Measurements from ENCODE around the gene AKT2. TPM values are rescaled to one million over a fixed set of nuclear protein-coding genes. Genes with fewer than 3 reads are reported as not detected.

The AKT2 gene
- total and polyA plus RNA-seq, 9 donors, result 120 to 223 (median 175) TPM

GRCh38 chr19:40239415-40240226 lies 45.5 kb downstream of the AKT2 start:
- peaks cover 76% of the 10 kb centered on the region for H3K36me3 ChIP-seq (ENCODE audit: control insufficient read depth, insufficient read depth, low read length)

GRCh38 chr19:40238775-40239174 lies 46.4 kb downstream of the AKT2 start:
- no peak overlapping the region for H3K27ac ChIP-seq (ENCODE audit: low read length)
- H3K4me3 ChIP-seq (ENCODE audit: low read length), result no peak overlapping the region
- DNase-seq, result no peak
- H3K4me1 ChIP-seq (ENCODE audit: control insufficient read depth, insufficient read depth, low read length), result peaks cover 3% of the 10 kb centered on the region
- peaks cover 84% of the 10 kb centered on the region for H3K36me3 ChIP-seq (ENCODE audit: control insufficient read depth, insufficient read depth, low read length)
- no peaks in the 10 kb centered on the region for H3K9me3 ChIP-seq (replicated peaks; ENCODE audit: control insufficient read depth, low read depth, low read length)
- H3K27me3 ChIP-seq (ENCODE audit: control insufficient read depth, insufficient read depth, low read length), result no peaks in the 10 kb centered on the region
- WGBS (ENCODE audit: insufficient coverage), result 100% methylated on average over 2 of the region's 9 CpGs

More at GRCh38 chr19:40239415-40240226, 45.5 kb downstream of the AKT2 start:
- DNase-seq, result no peak
- Histone ChIP-seq H3K4me3 (ENCODE audit: low read length) (no peak overlapping the region), H3K4me1 (ENCODE audit: control insufficient read depth, insufficient read depth, low read length) (peaks cover 3% of the 10 kb centered on the region), H3K27ac (ENCODE audit: low read length) (no peak overlapping the region), H3K27me3 (ENCODE audit: control insufficient read depth, insufficient read depth, low read length) (no peaks in the 10 kb centered on the region), H3K9me3 (replicated peaks; ENCODE audit: control insufficient read depth, low read depth, low read length) (no peaks in the 10 kb centered on the region)
- 86% methylated on average over 10 of the region's 12 CpGs for WGBS (ENCODE audit: insufficient coverage)

GRCh38 chr19:40237791-40238190 lies 47.4 kb downstream of the AKT2 start:
- 96% methylated on average over 13 of the region's 14 CpGs for WGBS (ENCODE audit: insufficient coverage)
- Histone ChIP-seq H3K4me1 (ENCODE audit: control insufficient read depth, insufficient read depth, low read length) (peaks cover 3% of the 10 kb centered on the region), H3K36me3 (ENCODE audit: control insufficient read depth, insufficient read depth, low read length) (peaks cover 94% of the 10 kb centered on the region), H3K9me3 (replicated peaks; ENCODE audit: control insufficient read depth, low read depth, low read length) (no peaks in the 10 kb centered on the region), H3K27ac (ENCODE audit: low read length) (no peak overlapping the region), H3K27me3 (ENCODE audit: control insufficient read depth, insufficient read depth, low read length) (no peaks in the 10 kb centered on the region), H3K4me3 (ENCODE audit: low read length) (no peak overlapping the region)
- no peak for DNase-seq

GRCh38 chr19:40236366-40236765 lies 48.8 kb downstream of the AKT2 start:
- DNase-seq, result no peak
- Histone ChIP-seq H3K9me3 (replicated peaks; ENCODE audit: control insufficient read depth, low read depth, low read length) (no peaks in the 10 kb centered on the region), H3K27me3 (ENCODE audit: control insufficient read depth, insufficient read depth, low read length) (no peaks in the 10 kb centered on the region), H3K4me1 (ENCODE audit: control insufficient read depth, insufficient read depth, low read length) (peaks cover 12% of the 10 kb centered on the region), H3K27ac (ENCODE audit: low read length) (no peak overlapping the region), H3K4me3 (ENCODE audit: low read length) (no peak overlapping the region), H3K36me3 (ENCODE audit: control insufficient read depth, insufficient read depth, low read length) (peaks cover 82% of the 10 kb centered on the region)
- WGBS (ENCODE audit: insufficient coverage), result 93% methylated on average over 2 of the region's 6 CpGs

- no peaks in the 10 kb centered on the region for H3K27me3 ChIP-seq (ENCODE audit: control insufficient read depth, insufficient read depth, low read length)
- H3K36me3 ChIP-seq (ENCODE audit: control insufficient read depth, insufficient read depth, low read length), result peaks cover 79% of the 10 kb centered on the region
- no peak overlapping the region for H3K27ac ChIP-seq (ENCODE audit: low read length)
- H3K4me1 ChIP-seq (ENCODE audit: control insufficient read depth, insufficient read depth, low read length), result peaks cover 13% of the 10 kb centered on the region
- no peak overlapping the region for H3K4me3 ChIP-seq (ENCODE audit: low read length)
- DNase-seq, result no peak
- 95% methylated on average over 7 of the region's 9 CpGs for WGBS (ENCODE audit: insufficient coverage)
- H3K9me3 ChIP-seq (replicated peaks; ENCODE audit: control insufficient read depth, low read depth, low read length), result no peaks in the 10 kb centered on the region
Observed at GRCh38 chr19:40236026-40236355, 49.2 kb downstream of the AKT2 start.

- Histone ChIP-seq H3K27me3 (ENCODE audit: control insufficient read depth, insufficient read depth, low read length) (no peaks in the 10 kb centered on the region), H3K36me3 (ENCODE audit: control insufficient read depth, insufficient read depth, low read length) (peaks cover 75% of the 10 kb centered on the region), H3K27ac (ENCODE audit: low read length) (no peak overlapping the region), H3K4me3 (ENCODE audit: low read length) (no peak overlapping the region), H3K9me3 (replicated peaks; ENCODE audit: control insufficient read depth, low read depth, low read length) (no peaks in the 10 kb centered on the region), H3K4me1 (ENCODE audit: control insufficient read depth, insufficient read depth, low read length) (peaks cover 13% of the 10 kb centered on the region)
- DNase-seq, result no peak
- 84% methylated on average over 20 of the region's 30 CpGs for WGBS (ENCODE audit: insufficient coverage)
Observed at GRCh38 chr19:40235238-40236025, 49.7 kb downstream of the AKT2 start.

GRCh38 chr19:40234429-40235237 lies 50.5 kb downstream of the AKT2 start:
- no peaks in the 10 kb centered on the region for H3K27me3 ChIP-seq (ENCODE audit: control insufficient read depth, insufficient read depth, low read length)
- peaks cover 13% of the 10 kb centered on the region for H3K4me1 ChIP-seq (ENCODE audit: control insufficient read depth, insufficient read depth, low read length)
- no peak overlapping the region for H3K27ac ChIP-seq (ENCODE audit: low read length)
- H3K36me3 ChIP-seq (ENCODE audit: control insufficient read depth, insufficient read depth, low read length), result peaks cover 67% of the 10 kb centered on the region
- 76% methylated on average over 18 of the region's 22 CpGs for WGBS (ENCODE audit: insufficient coverage)
- no peak overlapping the region for H3K4me3 ChIP-seq (ENCODE audit: low read length)
- no peaks in the 10 kb centered on the region for H3K9me3 ChIP-seq (replicated peaks; ENCODE audit: control insufficient read depth, low read depth, low read length)
- DNase-seq, result no peak

- Histone ChIP-seq H3K27ac (ENCODE audit: low read length) (no peak overlapping the region), H3K9me3 (replicated peaks; ENCODE audit: control insufficient read depth, low read depth, low read length) (no peaks in the 10 kb centered on the region), H3K27me3 (ENCODE audit: control insufficient read depth, insufficient read depth, low read length) (no peaks in the 10 kb centered on the region), H3K4me1 (ENCODE audit: control insufficient read depth, insufficient read depth, low read length) (peaks cover 13% of the 10 kb centered on the region), H3K36me3 (ENCODE audit: control insufficient read depth, insufficient read depth, low read length) (peaks cover 59% of the 10 kb centered on the region), H3K4me3 (ENCODE audit: low read length) (no peak overlapping the region)
- WGBS (ENCODE audit: insufficient coverage), result 86% methylated on average over 20 of the region's 20 CpGs
- DNase-seq, result no peak
Observed at GRCh38 chr19:40233811-40234389, 51.2 kb downstream of the AKT2 start.

GRCh38 chr19:40232949-40233810 lies 52.0 kb downstream of the AKT2 start:
- H3K27me3 ChIP-seq (ENCODE audit: control insufficient read depth, insufficient read depth, low read length), result no peaks in the 10 kb centered on the region
- no peak for DNase-seq
- peaks cover 52% of the 10 kb centered on the region for H3K36me3 ChIP-seq (ENCODE audit: control insufficient read depth, insufficient read depth, low read length)
- H3K4me1 ChIP-seq (ENCODE audit: control insufficient read depth, insufficient read depth, low read length), result peaks cover 13% of the 10 kb centered on the region
- WGBS (ENCODE audit: insufficient coverage), result 85% methylated on average over 22 of the region's 25 CpGs
- no peak overlapping the region for H3K27ac ChIP-seq (ENCODE audit: low read length)
- no peak overlapping the region for H3K4me3 ChIP-seq (ENCODE audit: low read length)
- H3K9me3 ChIP-seq (replicated peaks; ENCODE audit: control insufficient read depth, low read depth, low read length), result no peaks in the 10 kb centered on the region
